Suprapubic skin (tissue), 4 donors: ENCODE measurements around the gene PFN3.

Source experiments
- CTCF ChIP-seq, 2 donors: fragments of 200-600 bp in 1 of 2; fragments of 450-650 bp in 1 of 2; sonication (generic) in 1 of 2; IDR thresholded peaks; one replicate each; pipeline ENCODE4 v1.5.1; 2016 to 2019; ENCODE audit warnings: antibody characterized with exemption in 2 of 2, mild to moderate bottlenecking in 1 of 2, moderate library complexity in 1 of 2
- EP300 ChIP-seq: sonication (generic); formaldehyde crosslinking; IDR thresholded peaks from one replicate; pipeline ENCODE4 v1.6.1; 2017; ENCODE audit warnings: antibody characterized with exemption
- POLR2A ChIP-seq, 2 donors: fragments of 450-650 bp; IDR thresholded peaks; one replicate each; pipeline ENCODE4 v1.6.1; 2017; ENCODE audit warnings: antibody characterized with exemption in 2 of 2, mild to moderate bottlenecking in 2 of 2, moderate library complexity in 2 of 2
- POLR2AphosphoS5 ChIP-seq, 3 donors: sonication (generic); formaldehyde crosslinking; IDR thresholded peaks; one replicate each; pipeline ENCODE4 v1.6.1; 2017; ENCODE audit warnings: antibody characterized with exemption in 3 of 3

- TF ChIP-seq POLR2A (IDR thresholded peaks at IDR 0.05), result no peak
- TF ChIP-seq EP300, result no peak
- TF ChIP-seq CTCF (IDR thresholded peaks at IDR 0.05), result no peak
- no peak for TF ChIP-seq POLR2AphosphoS5 (IDR thresholded peaks at IDR 0.05)
Observed at GRCh38 chr5:177435847-177436536, 35.5 kb upstream of the PFN3 start.
